Measurements from ENCODE around the gene CHST3. TPM values are rescaled to one million over a fixed set of nuclear protein-coding genes. Genes with fewer than 3 reads are reported as not detected.

CHST3 gene
- total RNA-seq, 2 experiments from 2014 or later: 0.02 TPM

DNA sequence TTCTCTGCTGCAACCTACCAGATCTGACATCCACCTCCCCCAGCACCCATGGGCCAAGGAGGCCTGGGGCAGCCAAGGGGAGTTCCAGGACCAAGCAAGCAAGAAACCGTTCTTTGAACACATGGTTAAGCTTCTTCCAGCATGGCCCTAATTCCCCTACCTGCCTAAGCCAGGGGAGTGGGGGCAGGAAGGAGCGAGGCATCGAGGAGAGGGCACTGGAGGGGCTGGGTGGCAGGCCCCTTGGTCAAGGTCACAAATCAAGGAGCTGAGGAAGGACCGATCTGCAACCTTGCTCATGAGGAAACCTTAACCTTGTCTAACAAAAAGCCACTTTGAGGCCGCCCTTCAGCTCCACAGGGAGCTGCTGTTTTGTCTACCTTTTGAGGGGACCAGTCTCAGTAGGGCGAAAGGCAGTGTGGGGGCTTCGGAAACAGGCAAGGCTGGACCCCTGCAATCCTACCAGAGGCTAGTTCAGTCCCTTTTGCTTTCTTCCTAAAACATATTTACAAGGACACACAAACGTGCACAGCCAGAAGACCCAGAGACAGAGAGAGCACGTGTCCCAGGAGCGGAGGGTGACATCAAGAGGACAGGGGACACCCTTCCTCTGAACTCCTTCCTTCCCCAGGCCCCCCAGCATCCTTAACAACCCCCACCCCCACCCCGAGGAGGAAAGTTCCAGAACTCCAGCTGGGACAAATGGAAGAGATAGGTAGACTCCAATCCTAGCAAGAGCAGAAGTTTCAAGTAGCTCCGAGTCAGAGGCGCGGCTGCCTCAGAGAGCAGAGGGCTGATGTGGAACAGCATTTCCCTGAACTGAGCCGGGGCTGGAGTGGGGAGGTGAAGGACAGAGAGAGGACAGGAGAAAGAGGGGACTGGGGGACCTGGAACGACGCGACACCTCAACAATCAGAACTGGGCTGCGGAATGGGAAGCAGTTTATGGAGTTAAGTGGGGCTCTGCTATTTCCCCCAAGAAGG lies 95.9 kb downstream of the CHST3 start:
- Mint-ChIP-seq H3K4me3 (no peak overlapping the region), H3K27ac (peak overlapping the region; percentile 37)
- POLR2A ChIA-PET: no interaction called here

DNA sequence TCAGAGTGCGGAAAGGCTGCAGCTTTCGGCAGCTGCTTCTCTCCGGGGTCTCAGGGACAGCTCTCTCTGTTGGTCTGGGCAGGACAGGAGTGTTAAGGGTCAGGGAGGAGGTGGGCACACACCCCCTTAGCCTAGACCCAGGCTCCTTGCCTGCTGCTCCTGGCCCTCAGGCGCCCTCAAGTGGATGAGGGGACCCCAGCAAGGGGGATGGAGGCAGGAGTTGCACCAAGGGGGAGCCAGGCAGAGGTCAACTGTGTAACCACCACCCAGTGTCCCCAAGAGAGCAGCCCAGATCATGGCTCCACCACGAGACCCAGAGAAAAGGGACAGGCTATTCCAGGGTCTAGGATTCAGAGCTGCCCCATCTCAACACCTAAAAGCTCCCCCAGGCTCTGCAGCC lies 97.3 kb downstream of the CHST3 start:
- peaks cover 36% of the 10 kb centered on the region for H3K36me3 Mint-ChIP-seq (ENCODE audit: low read depth)
- no peak for DNase-seq
- H3K27ac Mint-ChIP-seq: no peak overlapping the region
- ChIA-PET POLR2A (no interaction called here), CTCF (interaction anchor here (0.6 to 2.2 kb wide), 6 partner anchors 11 to 973 kb away, joined by 3 to 9 read pairs (median 5); no protein-coding TSS in a partner anchor)
- peaks cover 4% of the 10 kb centered on the region for H3K4me1 Mint-ChIP-seq
- no peaks in the 10 kb centered on the region for H3K9me3 Mint-ChIP-seq
- H3K4me3 Mint-ChIP-seq: no peak overlapping the region
- H3K27me3 Mint-ChIP-seq: no peaks in the 10 kb centered on the region

More for the DNA sequence above, 95.9 kb downstream of the CHST3 start:
- Mint-ChIP-seq H3K27me3 (no peaks in the 10 kb centered on the region), H3K9me3 (no peaks in the 10 kb centered on the region), H3K36me3 (ENCODE audit: low read depth) (peaks cover 29% of the 10 kb centered on the region), H3K4me1 (peaks cover 4% of the 10 kb centered on the region)
- no peak for DNase-seq
- CTCF ChIA-PET: interaction anchor here (0.6 to 4.0 kb wide), 5 partner anchors 11 to 647 kb away, joined by 3 to 21 read pairs (median 9); no protein-coding TSS in a partner anchor

GRCh38 chr10:72061930-72062329 lies 97.7 kb downstream of the CHST3 start:
- CTCF ChIA-PET: interaction anchor here (0.6 to 2.2 kb wide), 5 partner anchors 10 to 972 kb away, joined by 3 to 9 read pairs (median 5); no protein-coding TSS in a partner anchor
- H3K27me3 Mint-ChIP-seq: no peaks in the 10 kb centered on the region
- H3K9me3 Mint-ChIP-seq: no peaks in the 10 kb centered on the region
- peaks cover 4% of the 10 kb centered on the region for H3K4me1 Mint-ChIP-seq
- H3K27ac Mint-ChIP-seq: no peak overlapping the region
- POLR2A ChIA-PET: no interaction called here
- H3K36me3 Mint-ChIP-seq (ENCODE audit: low read depth): peaks cover 40% of the 10 kb centered on the region
- no peak overlapping the region for H3K4me3 Mint-ChIP-seq
- no peak for DNase-seq

DNA sequence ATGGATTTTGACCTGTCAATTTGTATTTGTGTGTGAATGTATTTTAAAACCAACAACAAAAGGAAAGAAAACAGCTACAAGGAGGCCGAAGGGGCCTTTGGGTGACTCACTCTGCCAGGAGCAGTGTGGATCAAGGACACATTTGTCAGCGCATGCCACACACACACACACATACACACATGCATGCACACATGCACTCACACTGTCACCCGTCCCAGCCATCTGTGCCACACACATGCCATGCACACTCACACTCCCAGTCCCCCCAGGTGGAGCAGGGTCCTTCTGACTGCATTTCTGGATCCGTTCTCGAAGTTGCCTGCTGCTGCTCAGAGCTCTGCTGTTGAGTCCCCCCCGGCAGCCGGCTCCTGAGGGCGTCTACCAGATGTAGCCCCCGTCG lies 98.2 kb downstream of the CHST3 start:
- H3K4me1 Mint-ChIP-seq: peaks cover 4% of the 10 kb centered on the region
- ChIA-PET POLR2A (no interaction called here), CTCF (interaction anchor here (0.7 to 2.2 kb wide), 6 partner anchors 10 to 275 kb away, joined by 3 to 9 read pairs (median 4); no protein-coding TSS in a partner anchor)
- peaks cover 44% of the 10 kb centered on the region for H3K36me3 Mint-ChIP-seq (ENCODE audit: low read depth)
- DNase-seq: no peak
- H3K27me3 Mint-ChIP-seq: no peaks in the 10 kb centered on the region
- no peaks in the 10 kb centered on the region for H3K9me3 Mint-ChIP-seq
- H3K4me3 Mint-ChIP-seq: no peak overlapping the region
- H3K27ac Mint-ChIP-seq: no peak overlapping the region

Other genes starting within 250 kb of the CHST3 start
- under 1 TPM; 0.52 to 0.71 TPM for gene C10orf105, start 244.6 kb upstream of the CHST3 start, total RNA-seq
- 100 to 1,000 TPM; 120 to 148 TPM for gene VSIR, start 190.9 kb upstream of the CHST3 start, total RNA-seq
- 100 to 1,000 TPM; 144 to 153 TPM for gene PSAP, start 113.1 kb upstream of the CHST3 start, total RNA-seq
- 100 to 1,000 TPM; 423 to 424 TPM for gene SPOCK2, start 124.2 kb downstream of the CHST3 start, total RNA-seq

Measured in activated CD4-positive, alpha-beta T cell treated with anti-CD3 and anti-CD28 coated beads, Interleukin-2, amount 10 ng/mL, durations not matched to agents 7 days and 5 days (primary cell).